ENCODE results near the gene POLDIP2. TPM values are rescaled to one million over a fixed set of nuclear protein-coding genes. Genes with fewer than 3 reads are reported as not detected.
"Not testable (repeated sequence)": the region's sequence is repeated elsewhere in the genome, so short reads cannot be mapped to it uniquely, and the experiment has no call there.

Gene POLDIP2
- total RNA-seq, 2 experiments from 2014 or later = 84.9 to 98.4 TPM

DNA sequence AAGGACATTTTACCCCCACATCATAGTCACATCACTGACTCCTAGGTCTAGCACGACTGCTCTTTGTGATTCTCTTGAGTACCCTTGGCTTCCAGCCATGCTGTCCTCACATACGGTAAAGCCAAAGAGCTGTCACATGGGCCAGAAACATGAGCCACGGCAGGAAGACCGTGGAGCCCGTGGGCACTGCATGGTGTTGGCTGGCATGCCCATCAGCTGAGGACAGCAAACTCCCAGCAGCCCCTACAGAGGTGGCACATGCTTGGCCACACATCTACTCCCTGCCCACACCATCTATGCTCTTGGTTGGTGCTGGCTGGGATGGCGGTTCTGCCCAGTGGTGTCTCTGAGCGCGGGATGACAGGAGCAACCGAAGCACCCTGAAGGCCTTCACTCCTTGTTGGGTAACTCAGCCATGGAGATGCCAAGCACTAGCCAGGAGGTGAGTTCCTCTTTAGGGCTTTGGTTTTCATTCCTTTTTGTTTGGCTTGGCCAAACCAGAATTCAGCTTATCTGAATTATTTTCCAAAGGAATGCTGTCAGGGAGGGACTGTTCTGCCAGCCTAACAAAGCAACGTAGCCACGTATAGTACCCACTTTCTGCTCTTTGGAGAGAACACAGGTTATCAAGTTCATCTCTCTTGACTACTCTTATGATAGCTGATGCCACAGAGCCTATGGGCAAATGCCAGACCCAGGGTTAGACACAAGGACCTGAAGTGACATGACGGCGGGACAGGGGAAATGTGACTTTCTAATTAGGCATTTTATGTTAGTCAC is 11.7 kb downstream of the POLDIP2 start:
- H3K27me3 Mint-ChIP-seq = no peaks in the 10 kb centered on the region
- no peak overlapping the region for H3K27ac Mint-ChIP-seq

DNA sequence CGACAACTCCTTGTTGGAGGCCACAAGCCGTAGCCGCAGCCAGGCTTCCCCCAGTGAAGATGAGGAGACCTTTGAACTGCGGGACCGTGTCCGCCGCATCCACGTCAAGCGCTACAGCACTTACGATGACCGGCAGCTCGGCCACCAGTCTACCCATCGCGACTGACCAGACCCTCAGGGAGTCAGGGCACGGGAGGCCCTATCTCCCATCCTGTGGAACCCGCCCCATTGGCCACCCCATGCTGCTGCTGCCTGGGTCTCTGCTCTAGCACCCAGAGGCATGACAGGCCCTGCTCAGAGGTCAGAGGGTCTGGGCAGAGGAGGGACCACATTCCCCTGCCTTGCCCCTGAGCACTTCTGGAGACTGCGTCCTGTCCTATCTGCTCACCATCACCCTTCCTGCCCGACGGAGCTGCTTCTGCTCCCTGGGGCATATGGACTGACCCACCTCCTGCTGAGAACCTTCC is 12.9 kb downstream of the POLDIP2 start:
- Mint-ChIP-seq H3K4me3 (no peak overlapping the region), H3K27me3 (no peaks in the 10 kb centered on the region), H3K36me3 (ENCODE audit: low read depth) (peaks cover 41% of the 10 kb centered on the region), H3K4me1 (no peaks in the 10 kb centered on the region), H3K27ac (no peak overlapping the region), H3K9me3 (ENCODE audit: low read depth) (no peaks in the 10 kb centered on the region)
- ChIA-PET CTCF (interaction anchor here (1.2 to 2.1 kb wide), 2 partner anchors 11 to 72 kb away, joined by 3 to 9 read pairs; no protein-coding TSS in a partner anchor), POLR2A (interaction anchor here (1.2 kb wide), 1 partner anchor 9 kb away, joined by 4 read pairs; the partner anchor contains the start of genes IFT20 and TNFAIP1)
- intact Hi-C loops (cut with DNase I, micrococcal nuclease) = no loop called here
- ATAC-seq (no peak), DNase-seq (no peak)

More for the DNA sequence above, 11.7 kb downstream of the POLDIP2 start:
- intact Hi-C loops (cut with DNase I, micrococcal nuclease) = no loop called here
- ChIA-PET POLR2A (interaction anchor here (0.9 to 1.2 kb wide), 2 partner anchors 10 to 13 kb away, joined by 3 to 4 read pairs; partner anchors contain the start of genes IFT20 and TNFAIP1), CTCF (interaction anchor here (0.5 to 2.1 kb wide), 4 partner anchors 9 to 192 kb away, joined by 3 to 9 read pairs (median 4); partner anchors contain the start of genes IFT20 and TNFAIP1)
- Mint-ChIP-seq H3K9me3 (ENCODE audit: low read depth) (no peaks in the 10 kb centered on the region), H3K4me3 (no peak overlapping the region), H3K4me1 (no peaks in the 10 kb centered on the region), H3K36me3 (ENCODE audit: low read depth) (peaks cover 41% of the 10 kb centered on the region)
- DNase-seq (no peak), ATAC-seq (no peak)

DNA sequence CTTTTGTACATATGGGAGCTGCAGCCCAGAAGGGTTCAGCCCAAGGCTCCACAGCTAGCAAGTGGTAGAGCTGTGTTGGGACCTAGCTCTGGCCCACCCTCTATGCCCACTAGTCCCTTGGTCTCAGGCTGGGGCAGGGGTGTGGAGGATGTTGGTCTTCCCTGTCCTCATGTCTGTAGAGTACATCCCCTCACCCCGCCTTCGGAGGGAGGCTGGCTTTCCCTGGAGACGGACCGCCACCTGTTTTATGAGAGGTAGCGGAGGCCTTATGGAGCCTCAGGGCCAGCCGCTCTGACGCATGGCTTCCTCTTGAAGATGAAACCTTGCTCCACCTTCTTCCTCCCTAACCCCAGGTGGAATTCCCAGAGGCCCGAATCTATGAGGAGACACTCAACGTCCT is 13.3 kb downstream of the POLDIP2 start:
- no peaks in the 10 kb centered on the region for H3K27me3 Mint-ChIP-seq
- no peaks in the 10 kb centered on the region for H3K9me3 Mint-ChIP-seq (ENCODE audit: low read depth)
- no peak overlapping the region for H3K4me3 Mint-ChIP-seq
- H3K4me1 Mint-ChIP-seq = no peaks in the 10 kb centered on the region
- ChIA-PET CTCF (no interaction called here), POLR2A (interaction anchor here (1.1 kb wide), 1 partner anchor 9 kb away, joined by 3 read pairs; the partner anchor contains the start of genes IFT20 and TNFAIP1)
- ATAC-seq = no peak
- no peak for DNase-seq
- no peak overlapping the region for H3K27ac Mint-ChIP-seq
- intact Hi-C loops (cut with DNase I, micrococcal nuclease) = no loop called here
- H3K36me3 Mint-ChIP-seq (ENCODE audit: low read depth) = peaks cover 44% of the 10 kb centered on the region

DNA sequence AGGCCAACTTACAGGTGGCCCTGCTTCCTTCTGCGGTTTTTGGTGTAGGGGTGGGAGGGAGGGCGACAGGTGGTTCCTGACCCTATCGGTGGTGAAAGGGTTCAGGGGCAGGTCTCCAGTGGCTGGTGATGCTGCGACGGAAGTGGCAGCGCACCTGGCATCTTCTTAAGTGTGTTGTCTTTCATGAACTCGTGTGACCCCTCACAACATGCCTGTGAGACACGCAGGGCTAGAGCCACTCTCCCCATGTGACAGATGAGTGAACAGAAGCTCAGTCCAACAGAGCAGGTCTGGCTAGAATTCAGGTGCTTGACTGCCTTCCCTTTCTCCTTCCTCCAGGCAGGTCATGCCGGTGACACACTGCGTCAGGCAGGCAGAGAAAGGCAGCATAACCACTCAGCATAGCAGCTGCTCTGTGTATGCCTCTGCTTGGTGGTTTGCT is 13.8 kb downstream of the POLDIP2 start:
- ChIA-PET POLR2A (interaction anchor here (1.1 kb wide), 1 partner anchor 8 kb away, joined by 3 read pairs; the partner anchor contains the start of genes IFT20 and TNFAIP1), CTCF (no interaction called here)
- DNase-seq (no peak), ATAC-seq (no peak)
- Mint-ChIP-seq H3K36me3 (ENCODE audit: low read depth) (peaks cover 40% of the 10 kb centered on the region), H3K27ac (no peak overlapping the region), H3K27me3 (no peaks in the 10 kb centered on the region), H3K9me3 (ENCODE audit: low read depth) (no peaks in the 10 kb centered on the region), H3K4me1 (no peaks in the 10 kb centered on the region), H3K4me3 (no peak overlapping the region)
- intact Hi-C loops (cut with DNase I, micrococcal nuclease) = no loop called here

DNA sequence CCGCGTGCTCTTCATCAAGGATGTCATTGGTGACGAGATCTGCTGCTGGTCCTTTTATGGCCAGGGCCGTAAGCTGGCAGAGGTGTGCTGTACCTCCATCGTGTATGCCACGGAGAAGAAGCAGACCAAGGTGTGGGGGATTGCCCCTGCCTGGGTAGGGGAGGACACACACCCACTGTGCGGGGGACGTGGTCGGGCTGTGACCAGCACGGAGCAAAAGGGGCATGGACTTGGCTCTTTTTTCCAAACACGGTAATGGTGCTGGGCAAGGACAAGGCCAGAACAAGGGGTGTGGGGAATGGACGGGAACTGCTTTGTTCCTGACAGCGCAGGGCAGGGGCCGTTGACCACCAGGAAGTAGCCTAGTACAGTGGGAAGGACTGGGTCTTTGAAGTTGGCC is 15.0 kb downstream of the POLDIP2 start:
- H3K9me3 Mint-ChIP-seq (ENCODE audit: low read depth) = no peaks in the 10 kb centered on the region
- H3K27ac Mint-ChIP-seq = no peak overlapping the region
- intact Hi-C loops (cut with DNase I, micrococcal nuclease) = no loop called here
- no peak for ATAC-seq
- no peaks in the 10 kb centered on the region for H3K27me3 Mint-ChIP-seq
- ChIA-PET CTCF (interaction anchor here (0.5 kb wide), 1 partner anchor 1162 kb away, joined by 3 read pairs; no protein-coding TSS in a partner anchor), POLR2A (no interaction called here)
- H3K4me3 Mint-ChIP-seq = no peak overlapping the region
- H3K4me1 Mint-ChIP-seq = peaks cover 9% of the 10 kb centered on the region
- no peak for DNase-seq
- H3K36me3 Mint-ChIP-seq (ENCODE audit: low read depth) = peaks cover 38% of the 10 kb centered on the region

DNA sequence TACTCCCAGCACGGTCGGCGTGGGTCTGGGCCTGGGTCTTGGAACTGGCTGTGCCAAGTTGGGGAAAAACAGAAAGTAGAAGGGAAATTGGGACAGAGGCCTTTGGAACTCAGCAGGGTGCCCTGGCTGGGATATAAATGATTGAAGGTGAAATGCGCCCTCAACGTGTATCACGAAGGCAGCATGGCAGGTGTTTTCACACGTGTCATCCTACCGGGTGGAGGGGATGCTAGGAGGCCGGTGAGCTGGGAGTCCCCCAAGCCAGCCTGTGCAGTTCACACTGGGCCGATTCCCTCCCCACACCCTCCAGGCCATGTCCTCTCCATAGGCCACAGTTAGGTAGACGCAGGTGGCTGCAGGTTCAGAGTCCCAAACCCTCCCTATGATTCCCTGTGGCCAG is 15.8 kb downstream of the POLDIP2 start:
- no peaks in the 10 kb centered on the region for H3K27me3 Mint-ChIP-seq
- CTCF ChIA-PET = no interaction called here
- POLR2A ChIA-PET = no interaction called here
- DNase-seq = no peak
- peaks cover 17% of the 10 kb centered on the region for H3K4me1 Mint-ChIP-seq
- no peak overlapping the region for H3K27ac Mint-ChIP-seq
- peaks cover 31% of the 10 kb centered on the region for H3K36me3 Mint-ChIP-seq (ENCODE audit: low read depth)
- no peak for ATAC-seq
- intact Hi-C loops (cut with DNase I, micrococcal nuclease) = no loop called here
- no peak overlapping the region for H3K4me3 Mint-ChIP-seq
- no peaks in the 10 kb centered on the region for H3K9me3 Mint-ChIP-seq (ENCODE audit: low read depth)

DNA sequence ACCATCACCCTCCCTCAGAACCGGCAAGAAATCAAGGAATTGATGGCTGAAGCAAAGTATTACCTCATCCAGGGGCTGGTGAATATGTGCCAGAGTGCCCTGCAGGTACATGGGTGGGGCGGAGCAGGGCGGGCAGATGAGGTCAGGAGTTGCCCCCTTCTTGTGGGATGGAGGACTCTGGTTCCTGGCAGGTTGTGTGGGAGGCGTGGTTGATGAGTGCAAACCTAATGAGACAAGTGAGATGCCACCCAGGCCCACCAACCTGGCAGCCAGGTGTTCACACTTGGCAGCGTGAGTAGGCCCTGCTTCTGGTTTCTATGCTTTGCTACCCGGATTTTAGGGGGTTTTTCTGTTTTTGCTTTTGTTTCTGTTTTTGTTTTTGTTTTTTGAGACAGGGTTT is 17.0 kb downstream of the POLDIP2 start:
- ChIA-PET CTCF (interaction anchor here (0.7 kb wide), 1 partner anchor 284 kb away, joined by 4 read pairs; no protein-coding TSS in a partner anchor), POLR2A (no interaction called here)
- Mint-ChIP-seq H3K9me3 (ENCODE audit: low read depth) (no peaks in the 10 kb centered on the region), H3K4me3 (no peak overlapping the region), H3K4me1 (peaks cover 20% of the 10 kb centered on the region), H3K36me3 (ENCODE audit: low read depth) (peaks cover 24% of the 10 kb centered on the region), H3K27ac (no peak overlapping the region), H3K27me3 (no peaks in the 10 kb centered on the region)
- intact Hi-C loops (cut with DNase I, micrococcal nuclease) = no loop called here
- DNase-seq (no peak), ATAC-seq (no peak)

DNA sequence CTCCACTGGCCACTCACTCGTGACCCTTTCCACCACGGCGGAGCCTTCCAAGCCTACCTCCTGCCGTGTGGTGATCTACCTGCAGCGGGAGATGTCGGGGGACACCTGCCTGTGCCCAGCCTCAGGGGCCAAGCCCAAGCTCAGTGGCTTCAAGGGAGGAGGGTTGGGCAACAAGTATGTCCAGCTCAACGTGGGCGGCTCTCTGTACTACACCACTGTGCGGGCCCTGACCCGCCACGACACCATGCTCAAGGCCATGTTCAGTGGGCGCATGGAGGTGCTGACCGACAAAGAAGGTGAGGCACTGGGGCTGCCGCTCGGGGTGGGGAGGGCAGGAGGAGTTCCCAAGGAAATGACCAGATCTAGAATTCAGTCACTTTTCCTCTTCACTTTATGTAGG is 17.9 kb downstream of the POLDIP2 start:
- intact Hi-C loops (cut with DNase I, micrococcal nuclease) = loop anchor here (5.0 to 10.0 kb wide), 3 partner anchors 48 to 885 kb away; partner anchors contain the start of genes KSR1 (in 1 of the 2) and PHF12 (in 1 of the 2)
- no peaks in the 10 kb centered on the region for H3K27me3 Mint-ChIP-seq
- ATAC-seq (no peak), DNase-seq (no peak)
- H3K36me3 Mint-ChIP-seq (ENCODE audit: low read depth) = peaks cover 20% of the 10 kb centered on the region
- H3K27ac Mint-ChIP-seq = no peak overlapping the region
- H3K4me1 Mint-ChIP-seq = peaks cover 26% of the 10 kb centered on the region
- no peaks in the 10 kb centered on the region for H3K9me3 Mint-ChIP-seq (ENCODE audit: low read depth)
- CTCF ChIA-PET = no interaction called here
- H3K4me3 Mint-ChIP-seq = no peak overlapping the region
- POLR2A ChIA-PET = no interaction called here

DNA sequence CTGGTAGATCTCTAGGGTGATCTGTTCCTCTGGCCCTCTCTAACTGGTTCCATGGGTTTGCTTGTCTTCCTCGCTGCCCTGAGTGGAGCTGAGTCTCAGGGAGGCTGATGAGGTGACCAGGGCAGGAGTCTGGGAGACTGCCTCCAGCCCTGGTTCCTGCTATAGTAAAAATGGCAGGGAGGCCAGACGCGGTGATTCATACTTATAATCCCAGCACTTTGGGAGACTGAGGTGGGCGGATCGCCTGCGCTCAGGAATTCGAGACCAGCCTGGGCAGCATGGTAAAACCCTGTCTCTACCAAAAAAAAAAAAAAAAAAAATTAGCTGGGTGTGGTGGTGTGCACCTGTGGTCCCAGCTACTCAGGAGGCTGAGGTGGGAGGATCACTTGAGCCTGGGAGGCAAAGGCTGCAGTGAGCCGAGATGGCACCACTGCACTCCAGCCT is 18.5 kb downstream of the POLDIP2 start:
- CTCF ChIA-PET = interaction anchor here (0.6 to 1.2 kb wide), 2 partner anchors 12 to 86 kb away, joined by 3 to 8 read pairs; no protein-coding TSS in a partner anchor
- not testable (repeated sequence) for H3K4me3 Mint-ChIP-seq; H3K9me3 Mint-ChIP-seq (ENCODE audit: low read depth); ATAC-seq; H3K27ac Mint-ChIP-seq; DNase-seq; H3K27me3 Mint-ChIP-seq
- Mint-ChIP-seq H3K4me1 (peaks cover 32% of the 10 kb centered on the region), H3K36me3 (ENCODE audit: low read depth) (peaks cover 19% of the 10 kb centered on the region)
- intact Hi-C loops (cut with DNase I, micrococcal nuclease) = loop anchor here (5.0 to 10.0 kb wide), 3 partner anchors 49 to 884 kb away; partner anchors contain the start of genes KSR1 (in 1 of the 2) and PHF12 (in 1 of the 2)
- POLR2A ChIA-PET = interaction anchor here (0.8 kb wide), 1 partner anchor 10 kb away, joined by 4 read pairs; no protein-coding TSS in a partner anchor

DNA sequence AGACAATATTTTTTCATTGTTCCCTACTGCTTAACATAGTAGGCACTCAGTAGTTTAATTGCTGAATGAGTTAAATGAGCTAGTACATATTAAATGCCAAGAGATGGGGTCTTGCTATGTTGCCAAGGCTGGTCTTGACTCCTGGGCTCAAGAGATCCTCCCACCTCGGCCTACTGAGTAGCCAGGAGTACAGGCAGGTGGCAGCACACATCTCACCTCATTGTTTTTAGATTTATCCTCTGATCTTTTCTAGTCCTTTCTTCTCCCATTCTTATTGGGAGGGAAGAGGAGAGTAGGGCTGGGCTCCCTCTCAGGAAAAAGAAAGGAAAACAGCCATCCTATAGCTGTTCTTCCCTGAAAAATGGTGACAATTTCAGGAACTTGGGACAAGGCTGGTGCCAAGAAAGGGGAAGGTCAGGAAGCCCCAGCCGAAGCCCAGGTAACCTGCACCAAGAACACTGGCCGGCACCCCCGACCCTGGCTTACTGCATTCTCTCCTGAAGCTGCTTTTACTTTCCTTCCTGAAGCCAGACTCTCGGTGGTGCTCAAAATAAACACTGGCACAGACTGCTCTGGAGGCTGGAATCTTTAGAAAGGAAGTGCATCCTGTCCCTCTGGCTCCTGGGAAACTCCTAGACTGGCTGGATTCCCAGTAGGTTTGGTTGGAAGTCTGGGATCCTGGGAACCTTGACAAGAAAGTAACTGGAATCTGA is 19.1 kb downstream of the POLDIP2 start:
- H3K4me3 Mint-ChIP-seq = no peak overlapping the region
- H3K27ac Mint-ChIP-seq = peak overlapping the region; percentile 30
- ATAC-seq (no peak), DNase-seq (no peak)
- intact Hi-C loops (cut with DNase I, micrococcal nuclease) = loop anchor here (5.0 to 10.0 kb wide), 3 partner anchors 49 to 883 kb away; partner anchors contain the start of genes KSR1 (in 1 of the 2) and PHF12 (in 1 of the 2)
- peaks cover 19% of the 10 kb centered on the region for H3K36me3 Mint-ChIP-seq (ENCODE audit: low read depth)
- ChIA-PET POLR2A (interaction anchor here (0.8 kb wide), 1 partner anchor 10 kb away, joined by 4 read pairs; no protein-coding TSS in a partner anchor), CTCF (interaction anchor here (0.6 to 1.2 kb wide), 2 partner anchors 13 to 76 kb away, joined by 3 to 8 read pairs; no protein-coding TSS in a partner anchor)
- H3K27me3 Mint-ChIP-seq = no peaks in the 10 kb centered on the region
- H3K9me3 Mint-ChIP-seq (ENCODE audit: low read depth) = no peaks in the 10 kb centered on the region
- peaks cover 36% of the 10 kb centered on the region for H3K4me1 Mint-ChIP-seq

Measured in activated CD4-positive, alpha-beta T cell treated with anti-CD3 and anti-CD28 coated beads for 36 hours (primary cell).